ENCODE data around the gene YWHAH. TPM values are rescaled to one million over a fixed set of nuclear protein-coding genes. Genes with fewer than 3 reads are reported as not detected.

YWHAH gene
- total and polyA plus RNA-seq, 2 of the 8 experiments (the other 6 are each of a cell fraction or from before 2014, with no cell fraction given) = 146 to 247 TPM

- H3K9ac ChIP-seq (replicated peaks in 1 of 4; ENCODE audit: extremely low read depth in 1 of 4, low read depth in 3 of 4, low read length in 3 of 4) = no peak overlapping the region
- H4K20me1 ChIP-seq (replicated peaks in 1 of 2; ENCODE audit: control insufficient read depth in 1 of 2, insufficient read depth in 2 of 2, low read length in 2 of 2) = no peaks in the 10 kb centered on the region
- FAIRE-seq (no peak), DNase-seq (ENCODE audit: low read depth in 1 of 2, low spot score in 2 of 2) (no peak)
- no peak overlapping the region for H3K56ac ChIP-seq (replicated peaks; ENCODE audit: insufficient read length, low read depth, low read length)
- H2BK5ac ChIP-seq (ENCODE audit: low read depth, low read length) = no peak overlapping the region
- H3K4me1 ChIP-seq (replicated peaks in 1 of 4; ENCODE audit: control insufficient read depth in 3 of 4, insufficient read depth in 4 of 4, low read length in 3 of 4) = no peaks in the 10 kb centered on the region
- no peak overlapping the region for H2BK12ac ChIP-seq (ENCODE audit: low read depth, low read length)
- H4K91ac ChIP-seq (replicated peaks; ENCODE audit: insufficient read length, low read length) = no peak overlapping the region
- H4K8ac ChIP-seq (ENCODE audit: extremely low read depth, insufficient read depth, low read length) = no peak overlapping the region
- H3K79me2 ChIP-seq (ENCODE audit: control insufficient read depth in 1 of 2, insufficient read depth in 2 of 2, low read length in 2 of 2) = no peaks in the 10 kb centered on the region
- WGBS, 2 experiments (ENCODE audit: extremely low coverage in 1 of 2, insufficient coverage in 1 of 2, insufficient read length in 1 of 2, insufficient replicate concordance in 2 of 2, low coverage in 1 of 2, low lambda C conversion rate in 2 of 2, missing lambda C conversion rate in 1 of 2) = 88% methylated on average over 3 of the region's 3 CpGs; no CpG with 5 or more reads in 1 of the 2 experiments
- no peak overlapping the region for H3K14ac ChIP-seq (ENCODE audit: insufficient read length)
- no peak overlapping the region for H3K23ac ChIP-seq (ENCODE audit: insufficient read length)
- H4K5ac ChIP-seq (ENCODE audit: insufficient read length, low read depth, low read length) = no peak overlapping the region
- H3K18ac ChIP-seq (ENCODE audit: extremely low read depth, low read length) = no peak overlapping the region
- H3K23me2 ChIP-seq (ENCODE audit: low read depth, low read length) = no peaks in the 10 kb centered on the region
- H2BK120ac ChIP-seq (replicated peaks; ENCODE audit: low read depth, low read length) = no peak overlapping the region
- ChIA-PET CTCF (ENCODE audit: partially characterized antibody) (interaction anchor here (0.6 to 2.6 kb wide), 7 partner anchors 10 to 50 kb away, joined by 3 to 14 read pairs (median 4); no protein-coding TSS in a partner anchor), POLR2A (ENCODE audit: partially characterized antibody) (interaction anchor here (0.7 to 2.3 kb wide), 3 partner anchors 11 to 30 kb away, joined by 3 to 6 read pairs (median 5); no protein-coding TSS in a partner anchor)
- H2AFZ ChIP-seq (ENCODE audit: low read length) = no peak overlapping the region
- no peak overlapping the region for H2AK5ac ChIP-seq (ENCODE audit: low read depth, low read length)
- no peak overlapping the region for H3K4ac ChIP-seq (replicated peaks; ENCODE audit: insufficient read length, low read depth, low read length)
- H3K27ac ChIP-seq (ENCODE audit: low read depth, low read length) = no peak overlapping the region
- H3K36me3 ChIP-seq (ENCODE audit: control insufficient read depth in 2 of 4, insufficient read depth in 4 of 4, low read length in 3 of 4) = no peaks in the 10 kb centered on the region
- no peaks in the 10 kb centered on the region for H3K9me3 ChIP-seq (ENCODE audit: insufficient read depth in 2 of 2, low read depth in 1 of 2, low read length in 1 of 2)
- H3K27me3 ChIP-seq (replicated peaks in 1 of 4; ENCODE audit: control insufficient read depth in 3 of 4, extremely low read depth in 1 of 4, insufficient read depth in 3 of 4, low read length in 3 of 4) = no peaks in the 10 kb centered on the region
- H3K4me2 ChIP-seq (ENCODE audit: insufficient read depth in 1 of 2, low read depth in 2 of 2, low read length in 2 of 2) = no peak overlapping the region
- no peak overlapping the region for H2BK15ac ChIP-seq (ENCODE audit: low read length)
- no peak overlapping the region for H3K4me3 ChIP-seq (ENCODE audit: extremely low read depth in 1 of 4, insufficient read depth in 2 of 4, low read depth in 3 of 4, low read length in 4 of 4)
- H3K79me1 ChIP-seq (ENCODE audit: low read depth, low read length) = no peaks in the 10 kb centered on the region
- H2BK20ac ChIP-seq (ENCODE audit: low read length) = no peak overlapping the region
- TF ChIP-seq RAD21 (IDR thresholded peaks at IDR 0.05 in 1 of 2, conservative IDR thresholded peaks at IDR 0.05 in 1 of 2; ENCODE audit: low read depth in 2 of 2, low read length in 2 of 2) = no peak
- no peak for TF ChIP-seq CBX8 (IDR thresholded peaks at IDR 0.05; ENCODE audit: borderline replicate concordance, low read depth, low read length)
- no peak for TF ChIP-seq ASH2L (IDR thresholded peaks at IDR 0.05; ENCODE audit: low read length)
- no peak for TF ChIP-seq CREB1 (IDR thresholded peaks at IDR 0.05)
- TF ChIP-seq HDAC6 (IDR thresholded peaks at IDR 0.05; ENCODE audit: low read depth, low read length) = no peak
- TF ChIP-seq USF2 (IDR thresholded peaks at IDR 0.05; ENCODE audit: low read length) = no peak
- TF ChIP-seq RBBP5 (IDR thresholded peaks at IDR 0.05; ENCODE audit: borderline replicate concordance, low read depth, low read length) = no peak
- TF ChIP-seq ATF2 (IDR thresholded peaks at IDR 0.05; ENCODE audit: low read length) = no peak
- no peak for TF ChIP-seq CTBP2 (IDR thresholded peaks at IDR 0.05; ENCODE audit: borderline replicate concordance, insufficient read depth, insufficient read length, low read length)
- TF ChIP-seq NANOG (IDR thresholded peaks at IDR 0.05; ENCODE audit: insufficient read depth, low read depth, low read length, poor library complexity, severe bottlenecking) = no peak
These were observed 24.6 kb upstream of the YWHAH start for GRCh38 chr22:31919730-31920129.

Data from H1 (cell line).